K562 (cell line): ENCODE measurements around the gene LDAF1. TPM values are rescaled to one million over a fixed set of nuclear protein-coding genes. Genes with fewer than 3 reads are reported as not detected.

ENCODE experiments used
- ASH1L ChIP-seq: fragments of 450-650 bp; IDR thresholded peaks from 2 replicates; pipeline ENCODE4 v1.6.1; 2018; ENCODE audit warnings: borderline replicate concordance, mild to moderate bottlenecking, low read depth; ENCODE audit not compliant: partially characterized antibody
- BRF1 ChIP-seq: IDR thresholded peaks from 3 replicates; pipeline ENCODE4 v1.6.1; 2011; ENCODE audit warnings: borderline replicate concordance, mild to moderate bottlenecking; ENCODE audit not compliant: insufficient read length; ENCODE audit errors: extremely low read depth
- FOXA3 ChIP-seq, 2 experiments: fragments of 450-650 bp in 1 of 2; sonication (generic) in 1 of 2; formaldehyde crosslinking; IDR thresholded peaks in 1 of 2; conservative IDR thresholded peaks in 1 of 2; 2 replicates each; pipeline versions ENCODE4 v1.4.0 to v1.8.0; 2020 to 2022; ENCODE audit warnings: mild to moderate bottlenecking in 2 of 2, missing genetic modification reagents in 1 of 2
- HMGN3 ChIP-seq: IDR thresholded peaks from 2 replicates; pipeline ENCODE4 v1.6.1; 2011; ENCODE audit warnings: borderline replicate concordance, low read depth, mild to moderate bottlenecking, mixed read lengths, low read length; ENCODE audit not compliant: insufficient read length; ENCODE audit errors: extremely low read depth
- L3MBTL2 ChIP-seq: fragments of 450-650 bp; IDR thresholded peaks from 2 replicates; pipeline ENCODE4 v1.6.1; 2016; ENCODE audit warnings: mild to moderate bottlenecking, moderate library complexity
- MEIS2 ChIP-seq: fragments of 450-650 bp; IDR thresholded peaks from 2 replicates; pipeline ENCODE4 v1.6.1; 2014; ENCODE audit warnings: mild to moderate bottlenecking; ENCODE audit not compliant: partially characterized antibody
- MIER1 ChIP-seq: fragments of 450-650 bp; IDR thresholded peaks from 2 replicates; pipeline ENCODE4 v1.6.1; 2016; ENCODE audit warnings: antibody characterized with exemption, mild to moderate bottlenecking, low read depth
- NR1H2 ChIP-seq: sonication (generic); formaldehyde crosslinking; IDR thresholded peaks from 2 replicates; pipeline ENCODE4 v1.4.0; 2020; ENCODE audit warnings: mild to moderate bottlenecking, missing genetic modification reagents
- ZNF197 ChIP-seq: fragments of 200-800 bp; sonication (Bioruptor generic); IDR thresholded peaks from 2 replicates; pipeline ENCODE4 v1.6.1; 2016; ENCODE audit warnings: low read depth, missing genetic modification characterization, missing compliant biosample characterization
- polyA plus RNA-seq, 8 experiments: library from polyadenylated mRNA; depleted of rRNA in 4 of 8; stranded (reverse) in 5 of 8; unstranded in 3 of 8; fragments of >200 nt; fragmentation: Nextera tagmentation in 2 of 8; fragmentation: Illumina TruSeq in 1 of 8; extraction: Ambion mirVana in 2 of 8; extraction: Trizol in 1 of 8; gene quantifications; 2 replicates each; pipeline versions ENCODE4 v1.2.1 to v1.2.3, GENCODE V29; 2011 to 2014; ENCODE audit warnings: inconsistent platforms in 1 of 8, missing spikeins in 1 of 8
- total RNA-seq, 7 experiments: library from RNA; depleted of rRNA in 6 of 7; stranded (reverse); fragments of >200 nt in 6 of 7; fragmentation: Illumina TruSeq in 2 of 7; extraction: Trizol in 2 of 7; gene quantifications; 2 replicates each; pipeline versions ENCODE4 v1.2.1 to v1.2.3, GENCODE V29; 2011 to 2021; ENCODE audit warnings: low replicate concordance in 1 of 7
- TF ChIP-seq, protein P1 (sequence below): IDR thresholded peaks from 3 replicates; pipeline ENCODE4 v1.6.1; 2011; ENCODE audit warnings: borderline replicate concordance, mild to moderate bottlenecking; ENCODE audit not compliant: insufficient read length, insufficient read depth
- TF ChIP-seq, protein P2 (sequence below), 2 experiments: fragments of 450-650 bp; IDR thresholded peaks; 2 replicates each; pipeline ENCODE4 v1.6.1; 2018; ENCODE audit warnings: mild to moderate bottlenecking in 2 of 2, low read depth in 1 of 2; ENCODE audit not compliant: partially characterized antibody in 2 of 2
- TF ChIP-seq, protein P3 (sequence below): fragments of 250-450 bp; sonication (Bioruptor Pico); IDR thresholded peaks from 2 replicates; pipeline ENCODE4 v1.5.0; 2022; ENCODE audit warnings: mild to moderate bottlenecking
- TF ChIP-seq, protein P4 (sequence below): fragments of 450-650 bp; IDR thresholded peaks from 2 replicates; pipeline ENCODE4 v1.6.1; 2018; ENCODE audit not compliant: partially characterized antibody
- TF ChIP-seq, protein P5 (sequence below): sonication (generic); formaldehyde crosslinking; IDR thresholded peaks from 2 replicates; pipeline ENCODE4 v1.8.0; 2022; ENCODE audit warnings: missing genetic modification reagents, mild to moderate bottlenecking, moderate library complexity, borderline replicate concordance

Gene LDAF1
- total and polyA plus RNA-seq, 9 of the 15 experiments (the other 6 are each of a cell fraction or from before 2014, with no cell fraction given) = 7.0 to 20.1 (median 12.5) TPM

DNA sequence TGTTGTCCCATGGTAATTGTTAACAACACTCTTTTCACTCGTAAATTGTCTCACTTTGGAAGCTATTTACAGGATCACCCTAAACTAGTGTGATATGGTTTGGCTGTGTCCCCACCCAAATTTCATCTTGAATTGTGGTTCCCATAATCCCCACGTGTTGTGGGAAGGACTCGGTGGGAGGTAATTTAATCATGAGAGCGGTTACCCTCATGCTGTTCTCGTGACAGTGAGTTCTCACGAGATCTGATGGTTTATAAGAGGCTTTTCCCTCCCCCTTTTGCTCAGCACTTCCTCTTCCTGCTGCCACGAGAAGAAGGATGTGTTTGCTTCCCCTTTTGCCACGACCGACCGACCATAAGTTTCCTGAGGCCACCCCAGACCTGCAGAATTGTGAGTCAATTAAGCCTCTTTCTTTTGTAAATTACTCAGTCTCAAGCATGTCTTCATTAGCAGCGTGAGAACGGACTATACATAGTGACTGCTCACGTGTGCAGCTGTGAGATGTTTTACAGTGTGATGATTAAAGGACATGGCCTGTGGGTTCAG, 42.3 kb upstream of the LDAF1 start (continued):
- TF ChIP-seq, protein P1, sequence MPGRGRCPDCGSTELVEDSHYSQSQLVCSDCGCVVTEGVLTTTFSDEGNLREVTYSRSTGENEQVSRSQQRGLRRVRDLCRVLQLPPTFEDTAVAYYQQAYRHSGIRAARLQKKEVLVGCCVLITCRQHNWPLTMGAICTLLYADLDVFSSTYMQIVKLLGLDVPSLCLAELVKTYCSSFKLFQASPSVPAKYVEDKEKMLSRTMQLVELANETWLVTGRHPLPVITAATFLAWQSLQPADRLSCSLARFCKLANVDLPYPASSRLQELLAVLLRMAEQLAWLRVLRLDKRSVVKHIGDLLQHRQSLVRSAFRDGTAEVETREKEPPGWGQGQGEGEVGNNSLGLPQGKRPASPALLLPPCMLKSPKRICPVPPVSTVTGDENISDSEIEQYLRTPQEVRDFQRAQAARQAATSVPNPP = no peak
- TF ChIP-seq, protein P2, sequence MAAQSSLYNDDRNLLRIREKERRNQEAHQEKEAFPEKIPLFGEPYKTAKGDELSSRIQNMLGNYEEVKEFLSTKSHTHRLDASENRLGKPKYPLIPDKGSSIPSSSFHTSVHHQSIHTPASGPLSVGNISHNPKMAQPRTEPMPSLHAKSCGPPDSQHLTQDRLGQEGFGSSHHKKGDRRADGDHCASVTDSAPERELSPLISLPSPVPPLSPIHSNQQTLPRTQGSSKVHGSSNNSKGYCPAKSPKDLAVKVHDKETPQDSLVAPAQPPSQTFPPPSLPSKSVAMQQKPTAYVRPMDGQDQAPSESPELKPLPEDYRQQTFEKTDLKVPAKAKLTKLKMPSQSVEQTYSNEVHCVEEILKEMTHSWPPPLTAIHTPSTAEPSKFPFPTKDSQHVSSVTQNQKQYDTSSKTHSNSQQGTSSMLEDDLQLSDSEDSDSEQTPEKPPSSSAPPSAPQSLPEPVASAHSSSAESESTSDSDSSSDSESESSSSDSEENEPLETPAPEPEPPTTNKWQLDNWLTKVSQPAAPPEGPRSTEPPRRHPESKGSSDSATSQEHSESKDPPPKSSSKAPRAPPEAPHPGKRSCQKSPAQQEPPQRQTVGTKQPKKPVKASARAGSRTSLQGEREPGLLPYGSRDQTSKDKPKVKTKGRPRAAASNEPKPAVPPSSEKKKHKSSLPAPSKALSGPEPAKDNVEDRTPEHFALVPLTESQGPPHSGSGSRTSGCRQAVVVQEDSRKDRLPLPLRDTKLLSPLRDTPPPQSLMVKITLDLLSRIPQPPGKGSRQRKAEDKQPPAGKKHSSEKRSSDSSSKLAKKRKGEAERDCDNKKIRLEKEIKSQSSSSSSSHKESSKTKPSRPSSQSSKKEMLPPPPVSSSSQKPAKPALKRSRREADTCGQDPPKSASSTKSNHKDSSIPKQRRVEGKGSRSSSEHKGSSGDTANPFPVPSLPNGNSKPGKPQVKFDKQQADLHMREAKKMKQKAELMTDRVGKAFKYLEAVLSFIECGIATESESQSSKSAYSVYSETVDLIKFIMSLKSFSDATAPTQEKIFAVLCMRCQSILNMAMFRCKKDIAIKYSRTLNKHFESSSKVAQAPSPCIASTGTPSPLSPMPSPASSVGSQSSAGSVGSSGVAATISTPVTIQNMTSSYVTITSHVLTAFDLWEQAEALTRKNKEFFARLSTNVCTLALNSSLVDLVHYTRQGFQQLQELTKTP (IDR thresholded peaks at IDR 0.05; ENCODE audit: low read depth in 1 of 2, partially characterized antibody in 2 of 2) = peak; percentile 40 to 69
- TF ChIP-seq FOXA3 (CRISPR knock-in tag; conservative IDR thresholded peaks at IDR 0.05 in 1 of 2, IDR thresholded peaks at IDR 0.05 in 1 of 2) (no peak), HMGN3 (no peak), ZNF197 (CRISPR knock-in tag) (no peak), MEIS2 (peak; percentile 87), BRF1 (no peak), NR1H2 (CRISPR knock-in tag) (no peak), L3MBTL2 (peak; percentile 93), MIER1 (no peak), ASH1L (peak; percentile 36)
- TF ChIP-seq, protein P3, sequence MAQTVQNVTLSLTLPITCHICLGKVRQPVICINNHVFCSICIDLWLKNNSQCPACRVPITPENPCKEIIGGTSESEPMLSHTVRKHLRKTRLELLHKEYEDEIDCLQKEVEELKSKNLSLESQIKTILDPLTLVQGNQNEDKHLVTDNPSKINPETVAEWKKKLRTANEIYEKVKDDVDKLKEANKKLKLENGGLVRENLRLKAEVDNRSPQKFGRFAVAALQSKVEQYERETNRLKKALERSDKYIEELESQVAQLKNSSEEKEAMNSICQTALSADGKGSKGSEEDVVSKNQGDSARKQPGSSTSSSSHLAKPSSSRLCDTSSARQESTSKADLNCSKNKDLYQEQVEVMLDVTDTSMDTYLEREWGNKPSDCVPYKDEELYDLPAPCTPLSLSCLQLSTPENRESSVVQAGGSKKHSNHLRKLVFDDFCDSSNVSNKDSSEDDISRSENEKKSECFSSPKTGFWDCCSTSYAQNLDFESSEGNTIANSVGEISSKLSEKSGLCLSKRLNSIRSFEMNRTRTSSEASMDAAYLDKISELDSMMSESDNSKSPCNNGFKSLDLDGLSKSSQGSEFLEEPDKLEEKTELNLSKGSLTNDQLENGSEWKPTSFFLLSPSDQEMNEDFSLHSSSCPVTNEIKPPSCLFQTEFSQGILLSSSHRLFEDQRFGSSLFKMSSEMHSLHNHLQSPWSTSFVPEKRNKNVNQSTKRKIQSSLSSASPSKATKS (CRISPR knock-in tag) = no peak
- TF ChIP-seq, protein P4, sequence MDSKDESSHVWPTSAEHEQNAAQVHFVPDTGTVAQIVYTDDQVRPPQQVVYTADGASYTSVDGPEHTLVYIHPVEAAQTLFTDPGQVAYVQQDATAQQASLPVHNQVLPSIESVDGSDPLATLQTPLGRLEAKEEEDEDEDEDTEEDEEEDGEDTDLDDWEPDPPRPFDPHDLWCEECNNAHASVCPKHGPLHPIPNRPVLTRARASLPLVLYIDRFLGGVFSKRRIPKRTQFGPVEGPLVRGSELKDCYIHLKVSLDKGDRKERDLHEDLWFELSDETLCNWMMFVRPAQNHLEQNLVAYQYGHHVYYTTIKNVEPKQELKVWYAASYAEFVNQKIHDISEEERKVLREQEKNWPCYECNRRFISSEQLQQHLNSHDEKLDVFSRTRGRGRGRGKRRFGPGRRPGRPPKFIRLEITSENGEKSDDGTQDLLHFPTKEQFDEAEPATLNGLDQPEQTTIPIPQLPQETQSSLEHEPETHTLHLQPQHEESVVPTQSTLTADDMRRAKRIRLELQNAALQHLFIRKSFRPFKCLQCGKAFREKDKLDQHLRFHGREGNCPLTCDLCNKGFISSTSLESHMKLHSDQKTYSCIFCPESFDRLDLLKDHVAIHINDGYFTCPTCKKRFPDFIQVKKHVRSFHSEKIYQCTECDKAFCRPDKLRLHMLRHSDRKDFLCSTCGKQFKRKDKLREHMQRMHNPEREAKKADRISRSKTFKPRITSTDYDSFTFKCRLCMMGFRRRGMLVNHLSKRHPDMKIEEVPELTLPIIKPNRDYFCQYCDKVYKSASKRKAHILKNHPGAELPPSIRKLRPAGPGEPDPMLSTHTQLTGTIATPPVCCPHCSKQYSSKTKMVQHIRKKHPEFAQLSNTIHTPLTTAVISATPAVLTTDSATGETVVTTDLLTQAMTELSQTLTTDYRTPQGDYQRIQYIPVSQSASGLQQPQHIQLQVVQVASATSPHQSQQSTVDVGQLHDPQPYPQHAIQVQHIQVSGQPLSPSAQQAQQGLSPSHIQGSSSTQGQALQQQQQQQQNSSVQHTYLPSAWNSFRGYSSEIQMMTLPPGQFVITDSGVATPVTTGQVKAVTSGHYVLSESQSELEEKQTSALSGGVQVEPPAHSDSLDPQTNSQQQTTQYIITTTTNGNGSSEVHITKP = peak; percentile 52
- TF ChIP-seq, protein P5, sequence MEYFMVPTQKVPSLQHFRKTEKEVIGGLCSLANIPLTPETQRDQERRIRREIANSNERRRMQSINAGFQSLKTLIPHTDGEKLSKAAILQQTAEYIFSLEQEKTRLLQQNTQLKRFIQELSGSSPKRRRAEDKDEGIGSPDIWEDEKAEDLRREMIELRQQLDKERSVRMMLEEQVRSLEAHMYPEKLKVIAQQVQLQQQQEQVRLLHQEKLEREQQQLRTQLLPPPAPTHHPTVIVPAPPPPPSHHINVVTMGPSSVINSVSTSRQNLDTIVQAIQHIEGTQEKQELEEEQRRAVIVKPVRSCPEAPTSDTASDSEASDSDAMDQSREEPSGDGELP (CRISPR knock-in tag) = peak; percentile 36; the same call in 1 of the 2 replicates
